Loucy (cell line): ENCODE results near the gene CNTNAP2.

Experiments
- H2AFZ ChIP-seq: fragments of 200-600 bp; sonication (generic); 2 replicates; pipeline ENCODE4 v1.6.0; 2016; ENCODE audit warnings: antibody characterized with exemption, mild to moderate bottlenecking, low read length, moderate library complexity
- H3F3A ChIP-seq: fragments of 200-600 bp; 2 replicates; pipeline ENCODE4 v1.6.0; 2016; ENCODE audit warnings: antibody characterized with exemption, low read depth, mild to moderate bottlenecking
- H3K27me3 ChIP-seq: fragments of 200-600 bp; sonication (generic); 2 replicates; pipeline ENCODE4 v1.6.1; 2014; ENCODE audit warnings: low read length, mild to moderate bottlenecking; ENCODE audit not compliant: insufficient read depth, poor library complexity, severe bottlenecking
- H3K36me3 ChIP-seq: fragments of 200-600 bp; sonication (generic); 2 replicates; pipeline ENCODE4 v1.6.1; 2016; ENCODE audit warnings: low read length; ENCODE audit not compliant: insufficient read depth
- H3K4me1 ChIP-seq: fragments of 200-600 bp; sonication (generic); 2 replicates; pipeline ENCODE4 v1.5.1; 2014; ENCODE audit warnings: low read length, mild to moderate bottlenecking; ENCODE audit not compliant: insufficient read depth, poor library complexity, severe bottlenecking
- H3K4me2 ChIP-seq: fragments of 200-600 bp; sonication (generic); 2 replicates; pipeline ENCODE4 v1.6.0; 2014; ENCODE audit warnings: antibody characterized with exemption, low read length, low read depth, mild to moderate bottlenecking; ENCODE audit not compliant: poor library complexity, severe bottlenecking
- H3K4me3 ChIP-seq: fragments of 200-600 bp; sonication (generic); 2 replicates; pipeline ENCODE4 v1.5.1; 2014; ENCODE audit warnings: low read length, mild to moderate bottlenecking, mixed read lengths; ENCODE audit not compliant: poor library complexity, severe bottlenecking
- H3K79me2 ChIP-seq: fragments of 200-600 bp; sonication (generic); 2 replicates; pipeline ENCODE4 v1.6.1; 2014; ENCODE audit warnings: low read length; ENCODE audit not compliant: insufficient read depth
- H3K9ac ChIP-seq: fragments of 200-600 bp; sonication (generic); 2 replicates; pipeline ENCODE4 v1.6.0; 2014; ENCODE audit warnings: mild to moderate bottlenecking, low read depth, low read length, moderate library complexity; ENCODE audit not compliant: poor library complexity, severe bottlenecking
- H3K9me2 ChIP-seq: fragments of 200-600 bp; sonication (generic); replicated peaks from 2 replicates; pipeline ENCODE4 v1.6.1; 2016; ENCODE audit warnings: low read depth, low read length, mixed read lengths
- H3K9me3 ChIP-seq: fragments of 200-600 bp; sonication (generic); 2 replicates; pipeline ENCODE4 v1.6.1; 2014; ENCODE audit warnings: mild to moderate bottlenecking, antibody characterized with exemption, low read length, low read depth; ENCODE audit not compliant: insufficient read depth
- H4K20me1 ChIP-seq: fragments of 200-600 bp; sonication (generic); 2 replicates; pipeline ENCODE4 v1.6.0; 2014; ENCODE audit warnings: antibody characterized with exemption, low read length, mild to moderate bottlenecking; ENCODE audit not compliant: insufficient read depth, poor library complexity, severe bottlenecking
- CTCF ChIP-seq: fragments of 200-600 bp; sonication (generic); conservative IDR thresholded peaks from 2 replicates; pipeline ENCODE4 v1.5.1; 2014; ENCODE audit warnings: mild to moderate bottlenecking, antibody characterized with exemption, low read length
- EZH2phosphoT487 ChIP-seq: fragments of 200-600 bp; IDR thresholded peaks from 2 replicates; pipeline ENCODE4 v1.6.1; 2018; ENCODE audit warnings: antibody characterized with exemption, mild to moderate bottlenecking, moderate library complexity, borderline replicate concordance

Gene CNTNAP2

GRCh38 chr7:147078312-147078711, 961.7 kb downstream of the CNTNAP2 start:
- no peak overlapping the region for H3K4me2 ChIP-seq
- H3K9ac ChIP-seq = no peak overlapping the region

GRCh38 chr7:147079083-147079482, 962.5 kb downstream of the CNTNAP2 start:
- H4K20me1 ChIP-seq = no peaks in the 10 kb centered on the region
- no peaks in the 10 kb centered on the region for H3K36me3 ChIP-seq
- H2AFZ ChIP-seq = no peak overlapping the region
- no peak overlapping the region for H3K4me2 ChIP-seq
- no peaks in the 10 kb centered on the region for H3F3A ChIP-seq
- H3K4me3 ChIP-seq = no peak overlapping the region
- no peak for TF ChIP-seq EZH2phosphoT487
- no peak for TF ChIP-seq CTCF
- no peaks in the 10 kb centered on the region for H3K4me1 ChIP-seq
- no peaks in the 10 kb centered on the region for H3K27me3 ChIP-seq
- no peaks in the 10 kb centered on the region for H3K9me3 ChIP-seq
- no peaks in the 10 kb centered on the region for H3K79me2 ChIP-seq
- no peak overlapping the region for H3K9ac ChIP-seq
- H3K9me2 ChIP-seq = no peaks in the 10 kb centered on the region

More at GRCh38 chr7:147078312-147078711, 961.7 kb downstream of the CNTNAP2 start:
- TF ChIP-seq EZH2phosphoT487 (no peak), CTCF (no peak)
- no peaks in the 10 kb centered on the region for H3F3A ChIP-seq
- H3K27me3 ChIP-seq = no peaks in the 10 kb centered on the region
- no peaks in the 10 kb centered on the region for H3K79me2 ChIP-seq
- no peaks in the 10 kb centered on the region for H3K9me3 ChIP-seq
- no peak overlapping the region for H3K4me3 ChIP-seq
- H4K20me1 ChIP-seq = no peaks in the 10 kb centered on the region
- H2AFZ ChIP-seq = no peak overlapping the region
- no peaks in the 10 kb centered on the region for H3K36me3 ChIP-seq
- no peaks in the 10 kb centered on the region for H3K9me2 ChIP-seq
- H3K4me1 ChIP-seq = no peaks in the 10 kb centered on the region

- no peaks in the 10 kb centered on the region for H3K9me3 ChIP-seq
- H3K9me2 ChIP-seq = no peaks in the 10 kb centered on the region
- H3K27me3 ChIP-seq = no peaks in the 10 kb centered on the region
- no peaks in the 10 kb centered on the region for H3K79me2 ChIP-seq
- H2AFZ ChIP-seq = no peak overlapping the region
- H3F3A ChIP-seq = no peaks in the 10 kb centered on the region
- TF ChIP-seq EZH2phosphoT487 = no peak
- no peak for TF ChIP-seq CTCF
- no peaks in the 10 kb centered on the region for H3K36me3 ChIP-seq
- no peaks in the 10 kb centered on the region for H3K4me1 ChIP-seq
- no peak overlapping the region for H3K9ac ChIP-seq
- H3K4me2 ChIP-seq = no peak overlapping the region
- no peaks in the 10 kb centered on the region for H4K20me1 ChIP-seq
- no peak overlapping the region for H3K4me3 ChIP-seq
Observed at GRCh38 chr7:147079921-147080420, 963.4 kb downstream of the CNTNAP2 start.
